Measurements from ENCODE around the gene ABHD2.

GRCh38 chr15:89091627-89092220 lies 3.5 kb downstream of the ABHD2 start:
- TF ChIP-seq CTCF (IDR thresholded peaks at IDR 0.05; ENCODE audit: low read depth, low read length) (no peak), EZH2phosphoT487 (IDR thresholded peaks at IDR 0.05; ENCODE audit: low read depth) (no peak)

Data from OCI-LY3 (cell line).